Stimulated activated CD8-positive, alpha-beta memory T cell treated with anti-CD3 and anti-CD28 coated beads, Interleukin-2, amount 100 ng/mL, for 48 hours (primary cell): ENCODE data around the gene RIOK2.
"Not testable (repeated sequence)": the region's sequence is repeated elsewhere in the genome, so short reads cannot be mapped to it uniquely, and the experiment has no call there.

Experiments
- DNase-seq, 2 donors: peaks; one replicate each; pipeline ENCODE4 v3.0.0-alpha.2; 2020; ENCODE audit warnings: low read depth in 2 of 2

RIOK2 gene

GRCh38 chr5:97183100-97183929, at the start of gene RIOK2:
Gene RIOK2, minus strand, starts transcription at chr5:97183247. Its CDS starts 56 bp downstream, at chr5:97183191.
- peak; percentile 86 to 90 for DNase-seq

- DNase-seq, result no peak
Measured at GRCh38 chr5:97231025-97231636, 48.1 kb upstream of the RIOK2 start.

- DNase-seq, result no peak
Measured at GRCh38 chr5:97229688-97230285, 46.7 kb upstream of the RIOK2 start.

GRCh38 chr5:97229196-97229595, 46.1 kb upstream of the RIOK2 start:
- DNase-seq, result no peak

GRCh38 chr5:97225222-97225621, 42.2 kb upstream of the RIOK2 start:
- no peak for DNase-seq

- DNase-seq, result no peak
Measured at GRCh38 chr5:97224112-97224750, 41.2 kb upstream of the RIOK2 start.

- no peak for DNase-seq
Measured at GRCh38 chr5:97223596-97223995, 40.5 kb upstream of the RIOK2 start.

- no peak for DNase-seq
Measured at GRCh38 chr5:97209343-97209742, 26.3 kb upstream of the RIOK2 start.

- DNase-seq, result no peak
Measured at GRCh38 chr5:97208714-97209113, 25.7 kb upstream of the RIOK2 start.

- DNase-seq, result no peak
Measured at GRCh38 chr5:97208184-97208713, 25.2 kb upstream of the RIOK2 start.

GRCh38 chr5:97194366-97194765, 11.3 kb upstream of the RIOK2 start:
- no peak for DNase-seq

- DNase-seq, result no peak
Measured at GRCh38 chr5:97193355-97193688, 10.3 kb upstream of the RIOK2 start.

- no peak for DNase-seq
Measured at GRCh38 chr5:97192580-97193354, 9.7 kb upstream of the RIOK2 start.

- no peak for DNase-seq
Measured at GRCh38 chr5:97191893-97192292, 8.8 kb upstream of the RIOK2 start.

- not testable (repeated sequence) for DNase-seq
Measured at GRCh38 chr5:97189523-97189922, 6.5 kb upstream of the RIOK2 start.

- DNase-seq, result no peak
Measured at GRCh38 chr5:97183930-97184213, 825 bp upstream of the RIOK2 start.

GRCh38 chr5:97182571-97183099, 412 bp downstream of the RIOK2 start:
- no peak for DNase-seq

GRCh38 chr5:97181856-97182545, 1.0 kb downstream of the RIOK2 start:
- no peak for DNase-seq

- not testable (repeated sequence) for DNase-seq
Measured at GRCh38 chr5:97179457-97179856, 3.6 kb downstream of the RIOK2 start.

GRCh38 chr5:97172227-97172626, 10.8 kb downstream of the RIOK2 start:
- no peak for DNase-seq

- no peak for DNase-seq
Measured at GRCh38 chr5:97171703-97172102, 11.3 kb downstream of the RIOK2 start.
